Naive thymus-derived CD8-positive, alpha-beta T cell (primary cell): Measurements from ENCODE around the gene ATP8A2. TPM values are rescaled to one million over a fixed set of nuclear protein-coding genes. Genes with fewer than 3 reads are reported as not detected.

ENCODE experiments used
- ATAC-seq, 2 donors: fragments of 150-1000 bp; cut with Tn5 transposase in 1 of 2; sonication (Bioruptor Pico), chemical (Tn5 transposase) in 1 of 2; 1 replicate in 1 of 2; 2 replicates in 1 of 2; pipeline ENCODE4 v1.10.0; 2021; ENCODE audit warnings: mild to moderate bottlenecking in 2 of 2, moderate library complexity in 2 of 2
- POLR2A ChIA-PET: fragments of 350-600 bp; sonication (Branson Sonifier 250); formaldehyde crosslinking; loops from one replicate; lab custom pipeline; 2021; ENCODE audit warnings: antibody characterized with exemption; lab: Charles Lee
- DNase-seq, 10 donors: peaks; one replicate each; pipeline versions ENCODE4 v3.0.0 to v3.0.0-alpha.2; 2020 to 2022
- H3K27ac Mint-ChIP-seq, 10 donors: one replicate each; pipeline ENCODE4 v1.8.0; 2020 to 2022; ENCODE audit warnings: mild to moderate bottlenecking in 10 of 10, mixed read lengths in 10 of 10, moderate library complexity in 4 of 10, inconsistent platforms in 1 of 10
- H3K27me3 Mint-ChIP-seq, 5 donors: one replicate each; pipeline ENCODE4 v1.8.0; 2021 to 2022; ENCODE audit warnings: mixed read lengths in 5 of 5
- H3K36me3 Mint-ChIP-seq, 3 donors: one replicate each; pipeline ENCODE4 v1.8.0; 2020 to 2022; ENCODE audit warnings: mixed read lengths in 3 of 3, mild to moderate bottlenecking in 2 of 3, inconsistent platforms in 1 of 3
- H3K4me1 Mint-ChIP-seq, 4 donors: one replicate each; pipeline ENCODE4 v1.8.0; 2021 to 2022; ENCODE audit warnings: mixed read lengths in 4 of 4
- H3K4me3 Mint-ChIP-seq, 10 donors: one replicate each; pipeline ENCODE4 v1.8.0; 2020 to 2022; ENCODE audit warnings: mild to moderate bottlenecking in 10 of 10, mixed read lengths in 10 of 10, moderate library complexity in 6 of 10, inconsistent platforms in 1 of 10
- H3K9me3 Mint-ChIP-seq, 9 donors: one replicate each; pipeline ENCODE4 v1.8.0; 2020 to 2022; ENCODE audit warnings: mixed read lengths in 9 of 9, mild to moderate bottlenecking in 3 of 9, inconsistent platforms in 1 of 9, moderate library complexity in 1 of 9
- polyA plus RNA-seq, 3 donors: library from polyadenylated mRNA; unstranded; fragments of 300-500 nt; fragmentation: Illumina TruSeq; gene quantifications; one replicate each; pipeline ENCODE4 v1.2.3, GENCODE V29; 2021
- total RNA-seq, 8 experiments: library from RNA in 2 of 8; stranded (reverse) in 2 of 8; gene quantifications; one replicate each; pipeline ENCODE4 v1.2.3 and lab custom pipeline; 2021 to 2026

The ATP8A2 gene
- total and polyA plus RNA-seq, 5 experiments from 2014 or later, result 0.69 to 3.8 (median 2.9) TPM

DNA sequence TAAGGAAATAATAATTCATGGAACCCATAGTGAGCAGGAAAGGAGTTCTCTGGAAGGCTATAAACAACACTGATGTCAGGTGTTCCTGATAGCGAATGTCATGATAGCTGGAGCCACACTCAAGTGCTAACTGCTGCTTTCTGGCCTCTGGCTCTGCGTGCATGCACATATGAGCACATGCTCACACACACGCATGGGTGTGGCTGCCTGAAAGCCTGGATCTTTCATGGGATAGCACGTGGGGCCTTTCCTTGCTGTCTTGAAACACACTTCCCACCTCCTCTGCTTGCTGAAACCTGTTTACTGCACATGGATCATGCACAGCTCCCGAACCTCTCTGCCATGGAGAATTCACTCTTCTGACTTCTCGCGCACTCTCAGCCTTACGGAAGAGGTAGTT, 207.4 kb downstream of the ATP8A2 start:
- ATAC-seq, result no peak
- no peaks in the 10 kb centered on the region for H3K4me1 Mint-ChIP-seq
- H3K9me3 Mint-ChIP-seq, result no peaks in the 10 kb centered on the region
- H3K27ac Mint-ChIP-seq, result no peak overlapping the region
- DNase-seq, result no peak
- POLR2A ChIA-PET, result no interaction called here
- H3K36me3 Mint-ChIP-seq, result no peaks in the 10 kb centered on the region
- no peak overlapping the region for H3K4me3 Mint-ChIP-seq
- peaks cover 11 to 31% (median 12%) of the 10 kb centered on the region in 5 donors for H3K27me3 Mint-ChIP-seq

DNA sequence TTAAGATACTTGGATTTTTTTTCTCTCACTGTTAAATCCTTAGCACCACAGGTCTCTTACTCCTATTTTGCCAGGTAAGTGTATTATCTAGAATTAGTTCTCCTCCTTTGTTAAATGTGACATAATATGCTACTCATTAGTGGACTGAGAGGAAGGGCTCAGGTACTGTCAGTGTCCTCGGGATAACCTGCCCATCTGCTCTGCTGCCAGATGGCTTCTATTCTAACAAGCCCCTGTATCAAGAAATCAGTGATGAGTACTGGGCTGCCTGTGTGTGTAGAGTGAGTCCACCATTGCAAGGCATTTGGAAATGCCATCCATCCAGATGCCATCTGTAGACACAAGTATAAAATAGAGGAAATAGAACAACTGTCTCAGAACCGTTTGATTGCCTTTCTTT, 209.6 kb downstream of the ATP8A2 start:
- no peak overlapping the region for H3K27ac Mint-ChIP-seq
- POLR2A ChIA-PET, result no interaction called here
- no peaks in the 10 kb centered on the region for H3K36me3 Mint-ChIP-seq
- no peak for DNase-seq
- H3K4me1 Mint-ChIP-seq, result no peaks in the 10 kb centered on the region
- peaks cover 4 to 40% (median 8%) of the 10 kb centered on the region in 5 donors for H3K27me3 Mint-ChIP-seq
- no peaks in the 10 kb centered on the region for H3K9me3 Mint-ChIP-seq
- no peak overlapping the region for H3K4me3 Mint-ChIP-seq
- ATAC-seq, result no peak

DNA sequence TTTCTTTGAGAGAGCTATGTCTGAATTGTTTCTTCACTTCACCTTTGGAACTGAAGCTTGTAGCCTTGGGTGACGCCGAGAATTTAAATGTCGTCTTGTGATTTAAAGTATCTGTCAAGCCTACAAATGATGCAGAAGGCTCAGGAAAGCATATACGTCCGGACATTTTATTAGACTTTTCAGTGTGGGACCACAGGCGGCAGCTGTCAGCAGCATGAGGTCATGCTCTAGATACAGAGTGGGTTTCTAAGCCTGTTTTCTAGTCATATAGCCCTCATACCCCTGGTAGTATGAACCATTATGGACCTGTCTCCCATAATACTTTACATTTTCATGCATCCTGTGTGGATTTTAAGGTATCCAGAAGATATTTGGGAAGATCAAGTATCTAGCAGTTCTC, 212.3 kb downstream of the ATP8A2 start:
- no peak for DNase-seq
- Mint-ChIP-seq H3K9me3 (no peaks in the 10 kb centered on the region), H3K36me3 (no peaks in the 10 kb centered on the region), H3K4me1 (no peaks in the 10 kb centered on the region), H3K4me3 (no peak overlapping the region), H3K27ac (no peak overlapping the region), H3K27me3 (peaks cover 4 to 32% (median 5%) of the 10 kb centered on the region in 5 donors)
- no peak for ATAC-seq
- POLR2A ChIA-PET, result no interaction called here

DNA sequence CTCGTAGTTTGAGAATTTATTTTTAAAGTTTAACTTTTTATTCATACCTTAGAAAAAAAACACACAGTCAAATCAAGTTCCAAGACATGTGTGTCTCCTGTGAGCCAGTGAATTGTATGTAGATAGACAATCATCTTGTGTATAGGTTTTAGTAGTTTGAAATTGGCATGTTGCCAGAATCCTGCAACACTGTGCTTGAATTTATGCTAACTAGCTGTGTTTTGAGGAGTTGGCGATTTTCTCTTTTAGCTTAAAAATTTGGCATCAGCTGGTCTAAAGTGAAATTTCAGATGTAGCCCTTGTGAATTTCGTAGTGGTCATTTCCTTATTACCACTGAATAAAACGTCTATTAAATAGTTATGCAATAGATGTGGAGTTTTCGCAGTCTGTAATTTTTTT, 213.2 kb downstream of the ATP8A2 start:
- Mint-ChIP-seq H3K27me3 (peaks cover 3 to 22% (median 5%) of the 10 kb centered on the region in 5 donors), H3K4me1 (no peaks in the 10 kb centered on the region), H3K36me3 (no peaks in the 10 kb centered on the region), H3K27ac (no peak overlapping the region), H3K9me3 (no peaks in the 10 kb centered on the region), H3K4me3 (no peak overlapping the region)
- POLR2A ChIA-PET, result interaction anchor here (0.6 kb wide), 1 partner anchor 394 kb away, joined by 3 read pairs; no protein-coding TSS in a partner anchor
- DNase-seq (no peak), ATAC-seq (no peak)

DNA sequence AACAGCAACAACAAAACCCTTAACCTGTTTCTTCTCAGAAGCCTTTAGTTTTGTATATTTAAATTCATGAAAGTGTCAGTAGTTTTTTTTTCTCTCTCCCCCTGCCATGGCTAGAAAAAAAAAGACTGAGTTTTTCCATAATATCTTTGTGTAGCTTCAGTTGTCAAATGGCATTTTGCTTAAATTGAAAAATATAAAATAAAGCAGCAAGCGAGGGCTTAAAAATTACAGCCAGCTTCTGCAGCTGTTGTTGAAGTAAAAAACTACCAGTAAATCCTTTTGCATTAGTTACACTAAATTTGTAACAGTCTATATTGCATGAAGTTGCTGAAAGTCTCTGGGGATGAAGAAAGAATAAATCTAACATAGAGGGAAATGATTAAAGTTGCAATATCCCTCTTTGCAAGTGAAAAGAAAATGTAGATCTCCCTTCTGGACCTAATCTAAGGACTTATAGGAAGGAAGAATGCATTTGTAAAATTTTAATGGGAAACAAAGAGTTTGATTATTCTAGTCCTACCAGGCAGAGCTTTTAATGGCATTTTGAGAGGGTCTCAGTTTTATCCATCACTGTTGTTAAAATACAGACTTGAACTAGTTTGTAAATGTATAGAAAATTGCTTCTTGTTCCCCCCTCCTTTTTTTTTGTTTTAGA, 215.7 kb downstream of the ATP8A2 start:
- H3K36me3 Mint-ChIP-seq, result peaks cover 0 to 5% (median 0%) of the 10 kb centered on the region in 3 donors
- no peaks in the 10 kb centered on the region for H3K4me1 Mint-ChIP-seq
- H3K27ac Mint-ChIP-seq, result no peak overlapping the region
- no peak for ATAC-seq
- no peak for DNase-seq
- H3K4me3 Mint-ChIP-seq, result no peak overlapping the region
- POLR2A ChIA-PET, result no interaction called here
- peaks cover 7 to 34% (median 11%) of the 10 kb centered on the region in 5 donors for H3K27me3 Mint-ChIP-seq
- H3K9me3 Mint-ChIP-seq, result peaks cover 0 to 9% (median 4%) of the 10 kb centered on the region in 9 donors

DNA sequence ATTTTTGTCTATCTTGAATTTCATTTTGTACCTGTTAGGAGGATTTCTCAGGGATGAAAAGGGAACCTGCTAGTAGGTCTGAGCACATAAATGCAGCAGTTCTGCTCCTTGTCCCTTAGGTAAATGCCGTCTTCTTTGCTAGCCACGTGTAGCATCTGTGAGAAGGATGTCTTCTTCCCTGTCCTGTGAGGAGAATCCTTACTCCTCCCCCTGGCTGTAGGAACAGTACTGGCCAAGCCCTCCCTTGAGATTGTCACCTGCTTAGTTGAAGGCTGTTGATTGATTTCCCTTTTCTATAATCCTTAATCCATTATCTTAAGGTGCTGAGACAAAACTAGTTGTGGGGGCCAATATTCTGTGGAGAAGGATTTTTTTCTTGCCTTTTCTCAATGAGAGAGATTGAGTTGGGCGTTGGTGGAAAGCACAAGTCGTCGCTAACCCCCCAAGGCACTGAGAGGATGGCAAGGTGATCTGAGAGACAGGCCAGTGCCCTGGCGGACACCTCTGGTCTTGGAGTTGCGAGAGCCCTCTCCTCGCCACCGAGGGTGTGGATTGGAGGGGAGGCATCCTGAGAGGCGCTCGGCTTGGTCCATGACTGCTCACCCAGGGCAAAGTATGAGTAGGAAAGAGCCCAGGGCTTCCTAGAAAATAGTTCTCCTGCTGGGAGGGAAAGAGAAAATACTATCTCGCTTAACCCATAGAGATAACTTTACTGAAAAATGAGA, 216.7 kb downstream of the ATP8A2 start:
- no peak overlapping the region for H3K27ac Mint-ChIP-seq

DNA sequence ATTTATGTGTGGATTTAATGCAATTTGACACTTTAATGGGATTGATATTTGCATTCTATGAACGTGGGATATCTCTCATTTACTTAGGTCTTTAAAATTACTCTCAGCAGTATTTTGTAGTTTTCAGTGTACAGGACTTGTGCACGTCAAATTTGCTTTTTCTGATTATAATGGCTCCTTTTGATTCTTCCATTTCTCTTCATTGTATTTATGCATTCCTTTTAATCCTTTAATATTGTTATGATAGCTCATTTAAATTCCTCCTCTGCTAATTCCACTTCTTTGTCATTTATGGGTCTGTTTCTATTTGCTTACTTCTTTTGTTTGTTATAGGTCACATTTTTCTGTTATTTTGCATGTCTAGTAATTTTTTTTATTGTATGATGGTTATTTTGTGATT, 226.6 kb downstream of the ATP8A2 start:
- POLR2A ChIA-PET, result no interaction called here
- no peak for DNase-seq
- H3K9me3 Mint-ChIP-seq, result no peaks in the 10 kb centered on the region
- ATAC-seq, result no peak
- peaks cover 21 to 47% (median 33%) of the 10 kb centered on the region in 5 donors for H3K27me3 Mint-ChIP-seq
- H3K27ac Mint-ChIP-seq, result no peak overlapping the region
- no peaks in the 10 kb centered on the region for H3K4me1 Mint-ChIP-seq
- H3K36me3 Mint-ChIP-seq, result peaks cover 0 to 1% (median 0%) of the 10 kb centered on the region in 3 donors
- no peak overlapping the region for H3K4me3 Mint-ChIP-seq

More for the DNA sequence above, 216.7 kb downstream of the ATP8A2 start:
- Mint-ChIP-seq H3K4me1 (no peaks in the 10 kb centered on the region), H3K4me3 (no peak overlapping the region), H3K36me3 (peaks cover 0 to 5% (median 0%) of the 10 kb centered on the region in 3 donors), H3K9me3 (peaks cover 0 to 9% (median 4%) of the 10 kb centered on the region in 9 donors), H3K27me3 (peaks cover 8 to 45% (median 15%) of the 10 kb centered on the region in 5 donors)
- POLR2A ChIA-PET, result no interaction called here
- DNase-seq, result no peak
- ATAC-seq, result no peak

DNA sequence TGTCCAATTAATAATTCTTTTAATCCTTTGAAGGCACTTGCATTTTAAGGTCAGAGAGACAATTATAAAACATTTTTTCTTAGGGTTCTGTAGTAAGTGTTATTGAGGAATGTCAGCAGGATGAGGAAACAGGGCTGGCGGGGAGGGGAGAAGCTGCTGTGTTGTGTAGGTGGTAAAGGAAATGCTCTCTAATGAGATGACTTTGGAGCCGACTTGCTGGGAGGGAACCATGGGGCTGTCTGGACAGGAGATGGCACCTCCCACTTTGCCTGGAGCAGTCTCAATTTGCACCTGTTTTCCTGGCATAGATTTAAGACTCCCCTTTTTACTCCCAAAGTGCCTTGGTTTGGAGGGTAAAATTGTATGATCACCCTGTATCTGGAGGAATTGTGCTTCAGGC, 230.4 kb downstream of the ATP8A2 start:
- peaks cover 29 to 44% (median 34%) of the 10 kb centered on the region in 5 donors for H3K27me3 Mint-ChIP-seq
- POLR2A ChIA-PET, result no interaction called here
- peak overlapping the region in 1 of 10 donors; percentile 36 for H3K27ac Mint-ChIP-seq
- H3K9me3 Mint-ChIP-seq, result no peaks in the 10 kb centered on the region
- ATAC-seq, result no peak
- DNase-seq, result no peak
- H3K36me3 Mint-ChIP-seq, result peaks cover 0 to 1% (median 0%) of the 10 kb centered on the region in 3 donors
- no peaks in the 10 kb centered on the region for H3K4me1 Mint-ChIP-seq
- H3K4me3 Mint-ChIP-seq, result no peak overlapping the region

DNA sequence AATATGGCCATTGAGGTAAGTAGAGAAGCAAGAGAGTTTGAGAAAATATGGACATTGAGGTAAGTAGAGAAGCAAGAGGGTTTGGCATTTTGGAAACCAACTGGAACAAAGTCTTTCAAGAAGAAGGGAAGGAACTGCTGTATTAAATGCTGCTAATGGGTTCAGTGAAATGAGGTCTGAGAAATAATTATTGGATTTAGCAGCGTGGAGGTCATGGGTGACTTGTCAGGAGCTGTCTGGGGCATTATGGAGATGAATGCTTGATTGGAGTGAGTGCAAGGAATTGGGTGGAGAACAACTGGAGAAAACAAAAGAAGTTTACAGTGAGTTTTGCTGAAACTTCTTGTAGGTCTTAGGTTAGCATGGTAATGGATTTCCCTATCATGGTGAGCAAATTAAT, 232.3 kb downstream of the ATP8A2 start:
- H3K27ac Mint-ChIP-seq, result no peak overlapping the region
- H3K27me3 Mint-ChIP-seq, result peaks cover 22 to 38% (median 31%) of the 10 kb centered on the region in 5 donors
- DNase-seq (no peak), ATAC-seq (no peak)
- no peaks in the 10 kb centered on the region for H3K9me3 Mint-ChIP-seq
- no peaks in the 10 kb centered on the region for H3K4me1 Mint-ChIP-seq
- POLR2A ChIA-PET, result no interaction called here
- no peak overlapping the region for H3K4me3 Mint-ChIP-seq
- H3K36me3 Mint-ChIP-seq, result peaks cover 0 to 1% (median 0%) of the 10 kb centered on the region in 3 donors

DNA sequence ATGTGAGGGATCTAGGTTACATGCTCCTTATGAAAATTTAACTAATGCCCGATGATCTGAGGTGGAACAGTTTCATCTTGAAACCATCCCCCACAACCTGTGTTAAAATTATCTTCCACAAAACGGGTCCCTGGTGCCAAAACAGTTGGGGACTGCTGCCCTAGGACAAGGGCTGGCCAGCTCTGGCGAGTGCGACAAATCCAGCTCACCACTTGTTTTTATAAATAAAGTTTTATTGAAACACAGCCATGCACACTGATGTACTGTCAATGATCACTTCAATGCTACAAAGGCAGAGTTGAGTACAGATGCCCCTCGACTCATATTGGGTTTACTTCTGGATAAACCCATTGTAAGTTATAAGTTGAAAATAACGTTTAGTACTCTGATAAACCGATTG, 235.3 kb downstream of the ATP8A2 start:
- DNase-seq (no peak), ATAC-seq (no peak)
- POLR2A ChIA-PET, result no interaction called here
- Mint-ChIP-seq H3K36me3 (peaks cover 0 to under 1% (median 0%) of the 10 kb centered on the region in 3 donors), H3K27me3 (peaks cover 20 to 48% (median 27%) of the 10 kb centered on the region in 5 donors), H3K27ac (no peak overlapping the region), H3K4me1 (no peaks in the 10 kb centered on the region), H3K4me3 (no peak overlapping the region), H3K9me3 (peaks cover 0 to 23% (median 9%) of the 10 kb centered on the region in 9 donors)

DNA sequence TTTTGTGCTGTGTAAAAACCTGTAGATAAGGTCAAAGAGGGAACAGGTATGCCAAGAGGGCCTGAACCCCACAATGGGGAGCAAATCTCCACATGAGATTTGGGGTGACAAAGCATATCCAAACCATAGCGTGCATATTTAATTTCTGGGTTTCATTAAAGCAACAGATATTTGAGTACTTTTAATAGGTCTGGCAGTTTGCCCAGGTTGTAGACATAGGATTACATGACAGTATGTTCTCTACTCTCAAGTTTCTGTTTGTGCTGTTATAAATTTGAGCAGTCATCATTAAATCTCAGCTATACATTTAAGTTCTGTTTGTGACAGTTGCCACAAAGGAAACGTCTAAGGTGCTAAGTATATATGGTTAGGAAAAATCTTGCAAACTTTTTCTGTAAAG, 236.4 kb downstream of the ATP8A2 start:
- Mint-ChIP-seq H3K4me3 (no peak overlapping the region), H3K9me3 (peaks cover 0 to 23% (median 9%) of the 10 kb centered on the region in 9 donors), H3K27ac (no peak overlapping the region), H3K36me3 (no peaks in the 10 kb centered on the region), H3K4me1 (no peaks in the 10 kb centered on the region), H3K27me3 (peaks cover 15 to 47% (median 19%) of the 10 kb centered on the region in 5 donors)
- POLR2A ChIA-PET, result no interaction called here
- ATAC-seq, result no peak
- no peak for DNase-seq

DNA sequence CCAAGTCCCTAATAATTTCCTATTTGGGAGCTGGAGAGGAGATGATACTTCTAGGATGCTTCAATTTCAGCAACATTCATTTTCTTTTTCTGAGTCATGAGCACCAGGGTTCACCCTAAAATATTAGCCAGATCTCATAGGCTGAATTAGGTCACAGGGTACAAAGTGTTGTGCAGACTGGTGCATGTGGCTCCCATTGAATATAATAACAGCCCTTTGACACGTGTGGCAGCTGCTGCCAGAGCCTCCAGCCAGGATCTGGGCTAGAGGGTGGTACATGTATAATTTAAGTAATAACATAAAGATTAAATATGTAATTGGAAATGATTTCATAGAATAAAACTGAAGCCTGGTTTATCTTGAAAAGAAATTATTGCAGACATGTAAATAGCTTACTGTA, 244.9 kb downstream of the ATP8A2 start:
- Mint-ChIP-seq H3K27ac (no peak overlapping the region), H3K36me3 (no peaks in the 10 kb centered on the region), H3K4me3 (no peak overlapping the region), H3K27me3 (peaks cover 13 to 55% (median 25%) of the 10 kb centered on the region in 5 donors), H3K4me1 (no peaks in the 10 kb centered on the region), H3K9me3 (peaks cover 0 to 18% (median 3%) of the 10 kb centered on the region in 9 donors)
- POLR2A ChIA-PET, result no interaction called here
- no peak for DNase-seq
- no peak for ATAC-seq

DNA sequence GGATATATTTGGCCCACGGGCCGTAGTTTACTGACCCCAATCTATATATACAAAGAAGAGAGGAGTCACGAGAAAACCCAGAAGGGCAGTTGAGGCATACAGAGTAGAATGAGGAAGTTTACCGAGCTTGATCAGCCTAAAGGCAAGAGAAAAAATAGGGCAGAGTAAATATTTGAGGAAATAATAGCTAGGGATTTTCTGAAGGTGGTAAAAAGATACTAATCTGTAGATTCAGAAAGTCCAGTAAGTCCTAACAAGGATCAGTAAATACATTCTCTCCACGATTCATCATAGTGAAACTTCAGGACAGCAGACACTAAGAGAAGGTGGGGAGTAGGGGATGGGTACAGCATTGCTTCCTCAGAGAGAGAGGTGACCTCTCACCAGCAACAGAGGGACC, 248.1 kb downstream of the ATP8A2 start:
- no peaks in the 10 kb centered on the region for H3K36me3 Mint-ChIP-seq
- H3K4me1 Mint-ChIP-seq, result no peaks in the 10 kb centered on the region
- peaks cover 0 to 4% (median under 1%) of the 10 kb centered on the region in 9 donors for H3K9me3 Mint-ChIP-seq
- ATAC-seq (no peak), DNase-seq (no peak)
- peaks cover 12 to 28% (median 16%) of the 10 kb centered on the region in 5 donors for H3K27me3 Mint-ChIP-seq
- H3K4me3 Mint-ChIP-seq, result no peak overlapping the region
- POLR2A ChIA-PET, result no interaction called here
- no peak overlapping the region for H3K27ac Mint-ChIP-seq
